Fibroblast of lung (primary cell): ENCODE results near the gene ZNF559. TPM values are rescaled to one million over a fixed set of nuclear protein-coding genes. Genes with fewer than 3 reads are reported as not detected.

Source experiments
- DNase-seq, 2 donors: peaks; one replicate each; pipeline versions ENCODE4 v3.0.0 to v3.0.0-alpha.2; 2010; ENCODE audit warnings: low read depth in 2 of 2
- H2AFZ ChIP-seq: 2 replicates; pipeline ENCODE4 v1.5.1; 2012; ENCODE audit warnings: low read length, control low read depth, inconsistent platforms
- H3K27ac ChIP-seq: 2 replicates; pipeline ENCODE4 v1.5.1; 2011; ENCODE audit warnings: low read length, control low read depth; ENCODE audit not compliant: insufficient read depth
- H3K27me3 ChIP-seq: 2 replicates; pipeline ENCODE4 v1.5.1; 2011; ENCODE audit warnings: mild to moderate bottlenecking, low read length; ENCODE audit not compliant: control insufficient read depth, insufficient read depth
- H3K36me3 ChIP-seq: 2 replicates; pipeline ENCODE4 v1.5.1; 2011; ENCODE audit warnings: low read length; ENCODE audit not compliant: control insufficient read depth, insufficient read depth
- H3K4me1 ChIP-seq: 2 replicates; pipeline ENCODE4 v1.5.1; 2011; ENCODE audit warnings: low read length; ENCODE audit not compliant: control insufficient read depth, insufficient read depth; ENCODE audit errors: extremely low read depth
- H3K4me2 ChIP-seq: 2 replicates; pipeline ENCODE4 v1.5.1; 2011; ENCODE audit warnings: low read length, control low read depth; ENCODE audit not compliant: insufficient read depth; ENCODE audit errors: extremely low read depth
- H3K4me3 ChIP-seq, 4 experiments: fragments of 200-600 bp in 1 of 4; sonication (generic) in 1 of 4; replicated peaks in 1 of 4; 2 replicates each; pipeline ENCODE4 v1.5.1; 2011 to 2016; ENCODE audit warnings: low read length in 4 of 4, low read depth in 3 of 4, mild to moderate bottlenecking in 3 of 4, control low read depth in 2 of 4, inconsistent platforms in 1 of 4, mixed read lengths in 1 of 4; ENCODE audit not compliant: insufficient read depth in 1 of 4; ENCODE audit errors: control extremely low read depth in 1 of 4
- H3K79me2 ChIP-seq: 2 replicates; pipeline ENCODE4 v1.5.1; 2012; ENCODE audit warnings: mild to moderate bottlenecking, low read length, inconsistent platforms; ENCODE audit not compliant: control insufficient read depth, insufficient read depth
- H3K9ac ChIP-seq: 2 replicates; pipeline ENCODE4 v1.5.1; 2011; ENCODE audit warnings: mild to moderate bottlenecking, low read length, control low read depth; ENCODE audit not compliant: insufficient read depth
- H3K9me3 ChIP-seq: 2 replicates; pipeline ENCODE4 v1.5.1; 2012; ENCODE audit warnings: low read depth, low read length; ENCODE audit not compliant: control insufficient read depth, insufficient read depth
- H4K20me1 ChIP-seq: 2 replicates; pipeline ENCODE4 v1.5.1; 2011; ENCODE audit warnings: low read length; ENCODE audit not compliant: control insufficient read depth, insufficient read depth; ENCODE audit errors: extremely low read depth
- EZH2 ChIP-seq: IDR thresholded peaks from 2 replicates; pipeline ENCODE4 v1.5.1; 2012; ENCODE audit warnings: low read length, control low read depth, mild to moderate bottlenecking; ENCODE audit errors: missing control alignments
- polyA plus RNA-seq, 2 donors: library from polyadenylated mRNA; depleted of rRNA in 1 of 2; stranded (reverse) in 1 of 2; unstranded in 1 of 2; fragments of >200 nt; gene quantifications; 2 replicates each; pipeline ENCODE4 v1.2.1, GENCODE V29; 2011 to 2012; ENCODE audit warnings: missing spikeins in 1 of 2
- total RNA-seq: library from RNA; depleted of rRNA; stranded (reverse); fragments of >200 nt; gene quantifications from 2 replicates; pipeline ENCODE4 v1.2.1, GENCODE V29; 2014
- TF ChIP-seq, protein P1 (sequence below), 2 donors: IDR thresholded peaks in 1 of 2; conservative IDR thresholded peaks in 1 of 2; 1 replicate in 1 of 2; 2 replicates in 1 of 2; pipeline ENCODE4 v1.5.1; 2011 to 2012; ENCODE audit warnings: low read length in 2 of 2, control low read depth in 1 of 2, inconsistent platforms in 1 of 2, low read depth in 1 of 2, mild to moderate bottlenecking in 1 of 2

Gene ZNF559
- total and polyA plus RNA-seq, 2 donors (not counting 1 experiment from before 2014, with no cell fraction given) = 15.6 to 19.8 TPM

DNA sequence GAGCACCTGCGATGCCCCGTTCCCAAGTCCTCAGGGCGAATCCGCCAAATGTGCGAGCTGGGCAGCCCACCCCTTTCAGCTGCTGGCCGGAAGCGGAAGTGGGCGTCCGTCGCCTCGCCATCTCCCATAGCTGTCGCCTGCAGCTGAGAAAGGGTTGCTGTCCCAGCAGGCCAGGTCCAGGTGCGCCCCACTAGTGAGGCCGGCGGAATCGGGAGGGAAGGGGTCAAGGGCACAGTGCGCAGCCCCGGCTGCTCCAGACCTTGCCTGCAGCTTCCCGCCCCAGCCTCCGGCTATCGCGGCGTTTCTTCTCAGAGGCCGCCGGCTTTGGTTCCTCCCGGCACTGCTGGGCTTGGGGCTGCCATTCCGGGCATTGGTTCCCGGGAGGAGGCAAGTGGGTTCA lies 38.9 kb downstream of the ZNF559 start, which contains the start of gene ZNF177:
Gene ZNF177 (plus strand): TSS at position 109 of the 400 bp plus-strand sequence. CDS start 15,299 bp downstream, outside the sequence.
- Histone ChIP-seq H3K9ac (no peak within 1 kb of the TSS), H3K27ac (no peak within 1 kb of the TSS), H3K4me2 (peak within 1 kb of the TSS; percentile 25), H3K9me3 (no peaks in the 10 kb centered on the region), H4K20me1 (no peaks in the 10 kb centered on the region), H3K27me3 (no peaks in the 10 kb centered on the region), H3K79me2 (no peaks in the 10 kb centered on the region), H3K36me3 (no peaks in the 10 kb centered on the region), H2AFZ (no peak within 1 kb of the TSS), H3K4me1 (no peaks in the 10 kb centered on the region), H3K4me3 (peak within 1 kb of the TSS; percentile 15 to 74 (median 34))
- DNase-seq = peak; percentile 22 to 39
- TF ChIP-seq EZH2 = no peak
- TF ChIP-seq, protein P1, sequence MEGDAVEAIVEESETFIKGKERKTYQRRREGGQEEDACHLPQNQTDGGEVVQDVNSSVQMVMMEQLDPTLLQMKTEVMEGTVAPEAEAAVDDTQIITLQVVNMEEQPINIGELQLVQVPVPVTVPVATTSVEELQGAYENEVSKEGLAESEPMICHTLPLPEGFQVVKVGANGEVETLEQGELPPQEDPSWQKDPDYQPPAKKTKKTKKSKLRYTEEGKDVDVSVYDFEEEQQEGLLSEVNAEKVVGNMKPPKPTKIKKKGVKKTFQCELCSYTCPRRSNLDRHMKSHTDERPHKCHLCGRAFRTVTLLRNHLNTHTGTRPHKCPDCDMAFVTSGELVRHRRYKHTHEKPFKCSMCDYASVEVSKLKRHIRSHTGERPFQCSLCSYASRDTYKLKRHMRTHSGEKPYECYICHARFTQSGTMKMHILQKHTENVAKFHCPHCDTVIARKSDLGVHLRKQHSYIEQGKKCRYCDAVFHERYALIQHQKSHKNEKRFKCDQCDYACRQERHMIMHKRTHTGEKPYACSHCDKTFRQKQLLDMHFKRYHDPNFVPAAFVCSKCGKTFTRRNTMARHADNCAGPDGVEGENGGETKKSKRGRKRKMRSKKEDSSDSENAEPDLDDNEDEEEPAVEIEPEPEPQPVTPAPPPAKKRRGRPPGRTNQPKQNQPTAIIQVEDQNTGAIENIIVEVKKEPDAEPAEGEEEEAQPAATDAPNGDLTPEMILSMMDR (conservative IDR thresholded peaks at IDR 0.05 in 1 of 2, IDR thresholded peaks at IDR 0.05 in 1 of 2; ENCODE audit: low read depth in 1 of 2, low read length in 2 of 2) = no peak

DNA sequence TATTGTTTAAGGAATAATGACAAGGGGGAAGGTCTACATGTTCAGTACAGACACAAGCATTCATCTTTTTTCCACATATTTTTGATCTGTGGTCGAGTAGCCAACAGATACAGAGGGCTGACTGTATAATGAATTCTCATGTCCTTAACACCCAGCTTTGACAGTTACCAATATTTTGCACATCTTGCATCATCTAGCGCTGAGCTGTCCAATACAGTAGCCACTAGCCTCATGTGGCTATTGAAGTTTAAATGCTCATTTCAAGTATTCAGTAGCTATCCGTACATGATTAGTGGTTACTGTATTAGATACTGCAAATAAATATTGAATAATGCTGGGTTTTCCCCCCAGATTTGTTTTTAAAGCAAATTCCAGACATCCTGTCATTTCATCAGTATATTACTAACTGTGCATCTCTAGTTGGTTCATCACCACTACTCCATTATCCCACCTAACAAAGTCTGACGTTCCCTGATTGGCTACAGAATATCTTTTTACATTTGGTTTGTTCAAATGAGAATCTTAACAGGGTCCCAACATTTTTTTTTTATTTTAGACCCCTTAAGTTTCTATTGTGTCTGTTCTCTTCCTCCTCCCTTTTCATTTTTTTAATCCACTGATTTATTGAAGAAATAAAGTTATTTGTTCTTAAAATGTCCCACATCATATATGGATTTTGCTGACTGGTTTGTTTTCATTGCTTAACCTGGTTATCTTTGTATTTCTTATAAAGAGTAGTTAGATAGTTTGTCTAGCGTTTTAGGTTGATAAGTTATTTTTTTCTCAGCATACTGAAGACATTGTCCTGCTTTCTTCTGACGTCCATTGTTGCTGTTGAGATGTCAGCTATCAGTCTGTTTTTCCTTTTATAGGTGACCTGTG lies 47.0 kb downstream of the ZNF559 start:
- no peak overlapping the region for H3K4me3 ChIP-seq

DNA sequence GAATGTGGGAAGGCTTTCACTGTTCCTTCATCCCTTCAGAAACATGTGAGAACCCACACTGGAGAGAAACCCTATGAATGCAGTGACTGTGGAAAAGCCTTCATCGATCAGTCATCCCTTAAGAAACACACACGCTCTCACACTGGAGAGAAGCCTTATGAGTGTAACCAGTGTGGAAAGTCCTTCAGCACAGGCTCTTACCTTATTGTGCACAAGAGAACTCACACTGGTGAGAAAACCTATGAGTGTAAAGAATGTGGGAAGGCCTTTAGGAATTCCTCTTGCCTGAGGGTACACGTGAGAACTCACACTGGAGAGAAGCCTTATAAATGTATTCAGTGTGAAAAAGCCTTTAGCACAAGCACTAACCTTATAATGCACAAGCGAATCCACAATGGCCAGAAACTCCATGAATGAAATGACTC lies 57.4 kb downstream of the ZNF559 start:
- TF ChIP-seq, protein P1 (conservative IDR thresholded peaks at IDR 0.05 in 1 of 2, IDR thresholded peaks at IDR 0.05 in 1 of 2; ENCODE audit: low read depth in 1 of 2, low read length in 2 of 2) = no peak
- TF ChIP-seq EZH2 = no peak
- Histone ChIP-seq H2AFZ (no peak overlapping the region), H3K4me1 (no peaks in the 10 kb centered on the region), H3K27ac (no peak overlapping the region), H3K9me3 (peaks cover 7% of the 10 kb centered on the region), H3K27me3 (no peaks in the 10 kb centered on the region), H3K79me2 (no peaks in the 10 kb centered on the region), H3K4me2 (no peak overlapping the region), H3K9ac (no peak overlapping the region), H4K20me1 (no peaks in the 10 kb centered on the region), H3K36me3 (peaks cover 1% of the 10 kb centered on the region), H3K4me3 (no peak overlapping the region)
- DNase-seq = peak in 1 of 2 donors; percentile 4

More for the DNA sequence above, 47.0 kb downstream of the ZNF559 start:
- H4K20me1 ChIP-seq = no peaks in the 10 kb centered on the region
- H3K4me1 ChIP-seq = no peaks in the 10 kb centered on the region
- H3K36me3 ChIP-seq = no peaks in the 10 kb centered on the region
- no peak for DNase-seq
- no peaks in the 10 kb centered on the region for H3K9me3 ChIP-seq
- H3K9ac ChIP-seq = no peak overlapping the region
- no peak overlapping the region for H3K4me2 ChIP-seq
- no peaks in the 10 kb centered on the region for H3K27me3 ChIP-seq
- H3K79me2 ChIP-seq = no peaks in the 10 kb centered on the region
- no peak overlapping the region for H2AFZ ChIP-seq
- H3K27ac ChIP-seq = no peak overlapping the region
- TF ChIP-seq, protein P1 (conservative IDR thresholded peaks at IDR 0.05 in 1 of 2, IDR thresholded peaks at IDR 0.05 in 1 of 2; ENCODE audit: low read depth in 1 of 2, low read length in 2 of 2) = no peak
- TF ChIP-seq EZH2 = no peak
